CD4-positive, alpha-beta T cell treated with Interleukin-4 for 4 hours (primary cell): ENCODE measurements around the gene DCP1A.

ENCODE experiments used
- DNase-seq: peaks from one replicate; pipeline ENCODE4 v3.0.0-alpha.2; 2020

Gene DCP1A

GRCh38 chr3:53242642-53243041 lies 104.7 kb downstream of the DCP1A start:
- DNase-seq = no peak

- no peak for DNase-seq
Observed at GRCh38 chr3:53242155-53242554, 105.2 kb downstream of the DCP1A start.

GRCh38 chr3:53240989-53241972 lies 106.1 kb downstream of the DCP1A start:
- no peak for DNase-seq

GRCh38 chr3:53239800-53240199 lies 107.5 kb downstream of the DCP1A start:
- DNase-seq = no peak

GRCh38 chr3:53238886-53239285 lies 108.5 kb downstream of the DCP1A start:
- DNase-seq = no peak

GRCh38 chr3:53238051-53238850 lies 109.1 kb downstream of the DCP1A start:
- DNase-seq = no peak

GRCh38 chr3:53236112-53236841 lies 111.1 kb downstream of the DCP1A start:
- DNase-seq = no peak

GRCh38 chr3:53235545-53235944 lies 111.8 kb downstream of the DCP1A start:
- DNase-seq = no peak

GRCh38 chr3:53234841-53235232 lies 112.5 kb downstream of the DCP1A start:
- no peak for DNase-seq

- no peak for DNase-seq
Observed at GRCh38 chr3:53234130-53234840, 113.1 kb downstream of the DCP1A start.
